ENCODE results near the gene UBE3D. TPM values are rescaled to one million over a fixed set of nuclear protein-coding genes. Genes with fewer than 3 reads are reported as not detected.

The UBE3D gene
- total RNA-seq, 1 experiment from 2014 or later, result 10.7 TPM

- Mint-ChIP-seq H3K4me3 (no peak overlapping the region), H3K36me3 (ENCODE audit: insufficient read depth in 1 of 3, low read depth in 3 of 3) (no peaks in the 10 kb centered on the region), H3K27ac (peak overlapping the region in 1 of 3 experiments; percentile 5; a peak in 2 of 7 replicates), H3K27me3 (ENCODE audit: low read depth) (no peaks in the 10 kb centered on the region), H3K9me3 (no peaks in the 10 kb centered on the region), H3K4me1 (peaks cover 3% of the 10 kb centered on the region in 2 experiments; a peak in 2 of 4 replicates)
- Histone ChIP-seq H4K20me1 (ENCODE audit: control insufficient read depth, insufficient read depth, insufficient read length) (no peaks in the 10 kb centered on the region), H3K18ac (ENCODE audit: insufficient read length, low read depth, low read length) (no peak overlapping the region), H4K5ac (ENCODE audit: insufficient read length, low read depth, low read length) (no peak overlapping the region), H3K27me3 (ENCODE audit: insufficient read depth, low read length) (no peaks in the 10 kb centered on the region), H3K79me1 (ENCODE audit: insufficient read depth, low read depth, low read length, poor library complexity, severe bottlenecking) (no peaks in the 10 kb centered on the region), H2AK5ac (ENCODE audit: insufficient read length, low read length) (no peak overlapping the region), H2BK12ac (ENCODE audit: insufficient read length, low read depth, low read length) (no peak overlapping the region), H3K27ac (ENCODE audit: insufficient read length, low read depth, low read length) (no peak overlapping the region), H3K4me1 (ENCODE audit: insufficient read depth, low read length) (no peaks in the 10 kb centered on the region), H3K23me2 (ENCODE audit: insufficient read length, low read depth, low read length, poor library complexity, severe bottlenecking) (no peaks in the 10 kb centered on the region), H2BK15ac (ENCODE audit: low read depth, low read length) (no peak overlapping the region), H2BK20ac (ENCODE audit: low read depth, low read length, poor library complexity, severe bottlenecking) (no peak overlapping the region), H2BK5ac (ENCODE audit: insufficient read length, low read length) (no peak overlapping the region), H2AFZ (ENCODE audit: low read length) (no peak overlapping the region), H3K9me3 (ENCODE audit: control insufficient read depth, low read depth, low read length) (no peaks in the 10 kb centered on the region), H4K91ac (ENCODE audit: insufficient read length, low read depth, low read length) (no peak overlapping the region), H3K9ac (ENCODE audit: extremely low read depth, insufficient read length, low read length) (no peak overlapping the region), H3K56ac (ENCODE audit: insufficient read length, low read depth, low read length) (no peak overlapping the region), H3K14ac (ENCODE audit: insufficient read depth, low read length) (no peak overlapping the region), H3K4ac (ENCODE audit: low read depth, low read length) (no peak overlapping the region), H3K23ac (ENCODE audit: insufficient read length, low read depth, low read length) (no peak overlapping the region), H4K8ac (replicated peaks; ENCODE audit: insufficient read length, low read depth, low read length) (no peak overlapping the region), H3K79me2 (ENCODE audit: insufficient read depth, low read length) (no peaks in the 10 kb centered on the region), H3T11ph (ENCODE audit: low read length) (no peak overlapping the region), H3K4me2 (ENCODE audit: insufficient read depth, insufficient read length, low read length) (no peak overlapping the region), H2BK120ac (ENCODE audit: low read depth, low read length, poor library complexity, severe bottlenecking) (no peak overlapping the region)
- TF ChIP-seq CTCF (conservative IDR thresholded peaks at IDR 0.05), result no peak
- no CpG with 5 or more reads among the region's 3 CpGs for WGBS (ENCODE audit: extremely low coverage, insufficient read length, low lambda C conversion rate)
- DNase-seq, result no peak
Observed at GRCh38 chr6:82909551-82909950, 156.1 kb downstream of the UBE3D start.

Data from H9 (cell line).